ENCODE data around the gene SLX9.
"Not testable (repeated sequence)": the region's sequence is repeated elsewhere in the genome, so short reads cannot be mapped to it uniquely, and the experiment has no call there.

Gene SLX9

DNA sequence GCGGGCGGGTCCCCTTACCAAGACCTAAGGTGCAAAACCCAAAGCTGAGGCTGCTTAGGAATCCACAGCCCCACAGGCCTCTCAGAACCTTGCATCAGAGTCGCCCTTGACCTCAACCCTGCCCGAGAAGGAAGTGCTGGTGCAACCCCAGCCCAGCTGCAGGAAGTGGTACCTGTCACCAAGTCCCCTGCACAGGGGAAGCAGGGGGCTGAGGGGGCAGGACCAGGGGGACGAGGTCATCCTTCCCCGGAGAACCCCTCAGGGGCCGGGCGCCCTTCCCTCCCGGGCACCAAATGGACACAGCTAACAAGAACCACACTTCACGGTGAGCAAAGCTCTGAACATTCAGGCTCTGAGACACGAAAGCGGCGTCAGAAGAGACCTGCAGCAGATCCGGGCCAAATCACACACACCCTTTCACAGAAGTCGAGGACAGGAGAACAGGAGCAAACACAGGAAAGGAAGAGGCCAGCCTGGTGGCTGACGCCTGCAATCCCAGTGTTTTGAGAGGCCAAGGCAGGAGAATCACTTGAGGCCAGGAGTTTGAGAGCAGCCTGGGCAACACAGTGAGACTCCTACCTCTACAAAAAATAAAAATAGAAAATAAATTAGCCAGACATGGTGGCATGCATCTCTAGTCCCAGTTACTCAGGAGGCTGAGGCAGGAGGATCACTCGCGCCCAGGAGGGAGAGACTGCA is 25.5 kb upstream of the SLX9 start:
- in situ Hi-C loops (cut with HindIII; ENCODE audit: low sequenced_read_pairs) = no loop called here

DNA sequence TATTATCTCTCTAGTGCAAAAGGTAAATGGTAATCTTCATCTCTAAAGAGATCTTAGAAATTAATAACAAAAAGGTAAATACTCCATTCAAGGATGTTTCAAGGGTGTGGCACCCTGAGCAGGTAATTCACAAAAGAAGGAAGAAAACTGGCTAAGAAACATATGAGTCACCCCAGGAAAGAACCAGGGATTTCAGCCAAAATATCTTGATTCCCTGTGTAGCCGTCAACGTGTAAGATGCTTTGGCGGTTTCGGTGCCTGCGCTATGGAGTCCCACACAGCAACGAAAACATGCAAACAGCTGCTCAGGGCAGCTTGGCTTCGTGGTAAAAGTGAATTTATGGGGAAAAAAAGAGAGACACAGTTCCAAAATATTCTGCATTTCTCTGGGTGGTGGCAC is 22.9 kb upstream of the SLX9 start:
- in situ Hi-C loops (cut with HindIII; ENCODE audit: low sequenced_read_pairs) = no loop called here

DNA sequence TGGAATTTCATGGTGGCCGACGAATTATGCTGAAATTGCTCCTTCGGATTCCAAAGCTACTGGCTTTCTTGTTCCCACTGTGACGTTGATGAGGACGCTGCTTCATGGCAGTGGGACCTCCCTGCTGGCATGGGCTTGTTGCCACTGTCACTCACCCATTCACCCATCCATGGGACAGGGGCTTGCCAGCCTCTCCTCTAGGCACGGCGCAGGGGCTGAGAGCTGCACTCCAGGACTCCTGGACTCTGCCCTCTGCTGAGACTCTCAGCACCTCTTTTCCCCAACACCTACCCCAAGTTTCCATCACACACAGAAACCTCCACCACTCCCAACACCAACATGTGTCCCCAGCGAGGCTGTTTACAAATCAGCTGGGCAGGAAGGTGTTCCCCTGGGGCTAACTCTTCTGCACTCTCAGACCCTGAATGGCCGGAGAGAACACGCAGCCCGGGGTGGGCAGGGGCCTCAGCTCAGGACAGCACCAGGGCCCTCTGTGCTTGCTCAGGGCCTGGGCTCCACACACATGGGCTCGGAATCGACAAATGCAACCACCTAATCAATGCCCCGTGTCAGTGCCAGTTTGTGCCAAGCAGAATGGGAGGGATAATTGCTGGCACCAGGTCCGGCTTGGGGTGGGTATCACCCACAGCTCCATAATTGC is 22.3 kb upstream of the SLX9 start:
- in situ Hi-C loops (cut with HindIII; ENCODE audit: low sequenced_read_pairs) = no loop called here

DNA sequence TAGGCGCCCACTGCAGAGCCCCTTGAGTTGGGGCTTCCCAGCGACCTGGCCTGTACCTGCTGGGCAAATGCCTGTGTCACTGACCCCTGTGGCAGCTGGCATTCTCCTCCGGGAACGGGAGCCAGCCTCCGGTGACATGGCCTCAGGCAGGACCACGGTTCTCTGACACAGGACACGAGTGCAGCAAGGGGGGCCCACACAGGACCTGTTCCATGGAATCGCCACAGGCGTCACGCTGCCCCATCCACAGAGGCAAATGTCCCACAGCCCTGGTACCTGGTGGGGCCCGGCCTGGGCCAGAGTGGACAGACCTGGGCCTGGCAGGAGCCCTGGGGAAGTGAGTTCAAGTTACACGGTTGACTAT is 21.7 kb upstream of the SLX9 start:
- in situ Hi-C loops (cut with HindIII; ENCODE audit: low sequenced_read_pairs) = no loop called here

DNA sequence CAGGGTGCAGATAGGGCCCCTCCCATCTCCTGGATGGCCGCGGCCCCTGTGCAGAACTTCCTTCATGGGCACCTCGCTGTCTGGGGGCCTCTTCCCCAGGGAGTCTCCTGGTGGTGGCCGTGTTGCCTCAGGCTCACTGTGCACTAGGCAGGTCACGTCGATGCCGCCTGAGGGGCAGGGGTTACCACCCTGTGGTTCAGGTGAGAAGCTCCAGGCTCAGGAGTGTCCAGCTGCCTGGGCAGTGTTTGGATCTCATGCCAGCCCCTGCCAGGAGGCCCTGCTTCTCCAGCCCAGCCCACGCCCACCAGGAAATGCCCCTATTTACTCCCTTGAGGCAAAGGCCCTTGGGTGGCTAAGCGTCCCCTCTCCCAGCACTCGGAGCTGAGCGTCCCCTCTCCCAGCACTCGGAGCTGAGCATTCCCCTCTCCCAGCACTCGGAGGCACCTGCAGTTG is 21.2 kb upstream of the SLX9 start:
- in situ Hi-C loops (cut with HindIII; ENCODE audit: low sequenced_read_pairs) = no loop called here

DNA sequence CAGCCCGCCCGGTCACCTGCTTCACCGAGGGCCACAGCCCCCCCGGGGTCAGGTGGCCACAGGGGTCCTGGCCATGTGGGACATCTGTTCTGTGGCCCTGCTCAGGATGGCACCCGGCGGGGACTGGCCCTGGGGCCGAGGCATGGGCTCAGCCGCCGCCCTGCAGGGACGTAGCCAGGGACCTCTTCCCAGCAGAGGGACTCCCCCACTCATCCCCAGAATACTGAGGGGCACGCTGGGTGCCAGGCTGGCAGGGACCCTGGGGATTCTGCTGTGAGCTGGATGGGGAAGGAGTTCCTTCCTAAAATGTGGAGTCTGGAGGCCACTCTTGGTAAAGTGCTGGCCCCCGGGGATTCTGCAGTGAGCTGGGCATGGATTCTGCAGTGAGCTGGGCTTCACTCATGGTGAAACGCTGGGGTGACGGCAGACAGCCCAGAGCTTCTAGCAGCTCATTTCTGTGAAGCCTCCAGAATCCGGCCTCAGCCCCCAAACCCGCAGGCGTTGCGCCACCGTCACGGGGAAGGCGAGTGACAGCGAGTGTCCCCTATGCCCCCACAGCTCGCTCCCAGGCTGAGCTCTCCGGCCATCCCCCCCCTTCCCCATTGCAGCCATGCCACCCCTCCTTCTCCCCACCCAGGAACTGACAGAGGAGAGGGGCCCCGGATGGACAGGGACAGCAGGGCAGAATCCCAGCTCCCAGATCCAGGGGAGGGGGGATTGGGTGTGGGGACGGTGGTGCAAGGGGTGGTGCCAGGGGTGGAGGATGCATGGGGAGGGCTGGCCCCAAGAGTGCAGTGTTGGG is 20.5 kb upstream of the SLX9 start:
- in situ Hi-C loops (cut with HindIII; ENCODE audit: low sequenced_read_pairs) = no loop called here

DNA sequence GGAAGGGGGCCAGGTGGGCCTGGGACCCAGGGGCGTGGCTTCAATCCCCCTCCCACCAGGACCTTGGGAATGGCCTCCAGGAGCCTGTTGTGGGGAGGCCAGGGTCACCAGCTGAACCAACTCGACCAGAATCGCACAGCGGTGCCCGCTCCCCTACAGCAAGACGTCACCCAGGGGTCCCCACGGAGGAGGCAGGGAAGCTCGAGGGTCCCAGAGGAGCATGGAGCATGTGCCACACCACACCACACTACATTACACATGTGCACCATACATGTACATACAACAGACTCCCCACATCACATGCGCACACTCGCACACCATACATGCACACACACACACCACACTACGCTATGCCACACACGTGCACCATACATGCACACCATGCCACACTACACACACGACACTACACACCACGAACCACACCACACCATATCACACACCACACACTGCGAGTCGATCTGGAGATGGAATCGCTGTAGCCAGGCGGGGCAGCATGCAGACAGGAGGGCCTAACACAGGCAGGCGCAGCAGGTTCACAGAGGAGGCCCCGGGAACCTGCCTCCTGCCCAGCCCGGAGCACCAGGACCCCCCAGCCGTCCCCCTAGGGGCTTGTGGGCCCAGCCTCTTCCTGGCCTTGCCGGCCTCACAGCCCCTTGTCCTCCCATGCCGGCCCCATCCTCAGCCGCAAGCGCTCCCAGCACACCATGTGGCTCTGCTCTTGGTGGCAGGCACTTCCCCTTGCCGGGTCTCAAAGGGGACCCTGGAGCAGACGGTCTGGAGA is 19.7 kb upstream of the SLX9 start:
- in situ Hi-C loops (cut with HindIII; ENCODE audit: low sequenced_read_pairs) = no loop called here

DNA sequence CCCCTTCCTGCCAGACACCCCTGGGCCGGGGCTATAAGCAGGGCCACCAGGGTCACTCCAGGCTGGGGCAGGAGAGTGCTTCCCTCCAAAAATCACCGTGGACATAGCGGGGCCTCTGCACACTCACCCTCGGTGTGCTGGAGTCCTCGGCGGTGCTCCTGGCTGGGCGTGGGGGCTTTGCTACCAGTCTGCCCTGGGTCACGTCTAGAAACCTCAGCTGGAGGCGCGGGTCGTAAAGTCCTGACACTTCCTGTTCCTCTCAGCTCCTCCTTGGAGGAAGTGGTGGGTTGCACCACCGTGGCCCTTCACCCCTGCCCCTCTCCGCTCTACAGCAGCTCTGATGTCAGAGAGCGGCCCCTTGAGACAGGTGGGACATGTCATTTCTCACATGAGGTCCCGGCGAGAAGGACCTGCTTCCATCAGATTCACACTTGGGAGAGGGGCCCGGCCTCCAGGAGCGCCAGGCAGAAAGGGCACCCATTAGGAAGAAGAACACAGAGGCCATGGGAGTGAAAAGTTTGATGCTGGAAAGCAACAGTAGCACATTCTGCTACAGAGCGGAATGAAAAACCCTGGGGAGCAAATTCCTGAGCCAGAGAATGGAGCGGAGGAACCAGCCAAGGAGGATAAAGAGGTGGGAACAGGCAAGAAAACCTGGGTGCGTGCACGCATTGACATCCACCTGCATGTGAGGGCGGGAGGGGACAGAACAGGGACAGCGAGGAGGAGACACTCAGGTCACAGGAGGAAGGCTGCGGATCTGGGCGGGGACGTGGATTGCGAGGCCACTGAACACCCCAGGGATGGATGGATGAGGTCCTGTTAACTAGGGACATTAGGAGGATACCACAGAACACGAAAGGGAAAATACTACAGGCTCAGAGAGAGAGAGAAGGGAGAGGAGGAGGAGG is 18.9 kb upstream of the SLX9 start, which contains the start of gene ITGB2:
Gene ITGB2, minus strand, starts transcription at position 206 of the 911 bp plus-strand sequence. CDS start 10,117 bp downstream, outside the sequence.
- in situ Hi-C loops (cut with HindIII; ENCODE audit: low sequenced_read_pairs) = no loop called here

DNA sequence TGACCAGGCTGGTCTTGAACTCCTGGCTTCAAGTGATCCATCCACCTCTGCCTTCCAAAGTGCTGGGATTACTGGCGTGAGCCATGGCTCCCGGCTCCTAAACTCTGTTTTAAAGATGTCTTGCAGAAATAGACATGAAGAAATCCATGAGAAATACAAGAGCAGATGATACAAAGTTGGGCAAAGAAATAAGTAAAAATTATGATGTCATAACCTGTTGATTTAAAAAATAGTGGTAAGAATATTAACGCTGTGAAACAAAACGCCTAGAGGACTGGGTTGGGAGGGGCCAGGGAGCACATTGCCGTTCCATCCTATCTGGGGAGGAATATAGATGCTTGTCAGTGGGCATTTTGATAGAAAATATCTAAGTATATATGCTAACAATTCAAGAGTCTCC is 17.9 kb upstream of the SLX9 start:
- in situ Hi-C loops (cut with HindIII; ENCODE audit: low sequenced_read_pairs) = no loop called here

DNA sequence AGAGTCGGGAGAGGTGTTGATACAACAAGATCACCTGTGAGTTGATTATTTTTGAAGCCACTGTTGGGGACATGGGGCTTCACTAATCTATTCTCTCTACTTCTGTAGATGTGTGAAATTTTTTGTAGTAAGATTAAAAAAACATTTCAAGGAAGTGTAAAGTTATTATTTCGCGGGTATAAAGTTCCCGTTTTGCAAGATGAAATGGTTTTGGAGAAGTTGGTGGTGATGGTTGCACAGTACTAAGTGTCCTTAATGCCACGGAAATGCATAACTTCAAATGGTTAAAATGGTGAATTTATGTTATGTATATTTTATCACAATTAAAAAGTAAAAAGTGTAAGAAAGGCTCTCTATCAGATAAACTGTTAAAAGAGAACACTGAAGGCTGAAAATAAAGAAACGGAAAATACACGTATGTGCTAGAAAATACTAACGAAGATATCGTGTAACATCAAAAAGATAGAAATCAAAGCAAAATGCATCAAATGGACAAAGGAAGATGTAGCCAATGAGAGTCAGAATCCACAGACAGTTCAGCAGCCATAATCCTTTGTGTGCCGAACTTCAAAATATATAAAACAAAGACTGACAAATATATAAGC is 16.2 kb upstream of the SLX9 start:
- in situ Hi-C loops (cut with HindIII; ENCODE audit: low sequenced_read_pairs) = no loop called here

DNA sequence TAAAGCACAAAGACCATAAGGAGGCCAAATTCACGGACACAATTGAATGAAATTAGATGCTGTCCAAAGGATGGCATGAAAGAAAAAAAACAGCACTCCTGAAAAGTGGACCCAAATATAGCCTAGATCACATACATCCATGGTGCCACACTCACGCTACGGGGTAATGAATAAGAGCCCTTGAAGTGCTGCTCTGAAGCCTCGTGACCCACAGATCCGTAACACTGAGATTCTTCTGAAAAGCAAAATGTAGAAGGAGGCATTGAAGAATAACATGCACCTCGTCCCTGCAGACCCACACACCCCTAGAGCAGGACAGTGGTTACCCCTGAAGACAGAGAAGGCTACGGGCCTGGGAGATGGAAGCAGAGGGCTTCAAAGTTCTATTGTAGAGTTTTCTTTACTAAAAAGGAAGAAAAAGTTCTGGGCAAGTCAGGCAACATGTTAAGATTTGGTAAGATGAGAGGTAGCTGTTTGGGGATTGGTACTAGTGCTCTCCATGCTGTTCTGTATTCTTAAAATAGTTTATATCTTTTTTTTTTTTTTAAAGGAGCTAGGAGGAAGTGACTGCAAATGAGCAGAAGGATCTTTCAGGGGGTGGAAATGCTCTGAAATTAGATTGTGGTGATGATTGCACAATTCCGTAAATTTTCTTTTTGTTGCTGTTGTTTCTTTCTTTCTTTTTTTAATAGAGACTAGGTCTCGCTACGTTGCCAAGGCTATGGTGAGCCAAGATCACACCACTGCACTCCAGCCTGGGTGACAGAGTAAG is 15.0 kb upstream of the SLX9 start:
- in situ Hi-C loops (cut with HindIII; ENCODE audit: low sequenced_read_pairs) = no loop called here

DNA sequence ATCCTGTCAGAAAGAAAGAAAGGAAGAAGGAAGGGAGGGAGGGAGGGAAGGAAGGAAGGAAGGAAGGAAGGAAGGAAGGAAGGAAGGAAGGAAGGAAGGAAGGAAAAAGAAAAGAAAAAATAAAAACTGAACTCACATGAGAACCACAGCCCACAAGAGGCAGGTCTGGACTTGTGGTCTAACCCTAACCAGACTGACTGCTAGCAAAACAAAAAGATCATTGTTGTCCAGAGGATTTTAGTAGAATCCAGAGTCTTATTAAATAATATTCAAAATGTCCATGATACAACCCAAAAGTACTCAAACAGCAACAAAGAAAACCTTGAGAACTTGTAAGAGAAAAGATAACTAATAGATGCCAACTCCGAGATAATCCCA is 14.5 kb upstream of the SLX9 start:
- in situ Hi-C loops (cut with HindIII; ENCODE audit: low sequenced_read_pairs) = no loop called here

DNA sequence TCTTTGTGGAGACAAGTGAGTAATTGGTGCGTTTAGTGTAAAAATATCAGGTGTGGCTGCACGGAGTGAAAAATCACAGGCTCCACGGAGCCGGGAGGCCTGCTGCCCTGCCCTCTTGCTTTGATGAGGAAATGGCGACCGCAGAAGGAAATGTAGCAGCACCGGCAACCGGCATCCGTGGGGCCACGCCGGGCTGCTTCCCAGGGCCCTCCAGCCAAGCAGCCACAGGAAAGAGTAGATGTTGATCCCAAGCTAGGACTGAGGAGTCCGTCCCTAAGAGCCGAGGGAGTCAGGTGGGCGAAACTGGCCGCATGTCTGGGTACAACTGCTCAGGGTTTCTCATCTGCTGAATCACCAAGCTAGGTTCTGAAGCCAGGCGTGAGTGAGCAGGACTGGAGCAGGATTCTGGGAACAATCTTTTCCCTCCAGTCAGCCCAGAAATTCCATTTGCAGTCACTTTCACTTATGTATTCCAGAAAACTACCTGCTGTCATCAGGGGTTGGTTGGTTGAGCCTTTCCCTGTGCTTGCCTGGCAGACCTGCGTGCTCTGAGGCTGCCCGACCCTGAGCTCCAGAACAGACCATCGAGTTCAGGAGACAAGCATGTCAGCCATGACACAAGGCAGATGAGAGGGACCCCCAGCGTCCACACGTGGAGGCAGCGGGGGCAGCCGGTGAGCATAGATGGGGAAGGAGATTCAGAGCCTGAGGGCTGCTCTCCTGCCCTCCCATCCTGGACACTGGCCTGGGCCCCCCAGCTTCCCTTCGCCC is 13.3 kb upstream of the SLX9 start:
- in situ Hi-C loops (cut with HindIII; ENCODE audit: low sequenced_read_pairs) = no loop called here

DNA sequence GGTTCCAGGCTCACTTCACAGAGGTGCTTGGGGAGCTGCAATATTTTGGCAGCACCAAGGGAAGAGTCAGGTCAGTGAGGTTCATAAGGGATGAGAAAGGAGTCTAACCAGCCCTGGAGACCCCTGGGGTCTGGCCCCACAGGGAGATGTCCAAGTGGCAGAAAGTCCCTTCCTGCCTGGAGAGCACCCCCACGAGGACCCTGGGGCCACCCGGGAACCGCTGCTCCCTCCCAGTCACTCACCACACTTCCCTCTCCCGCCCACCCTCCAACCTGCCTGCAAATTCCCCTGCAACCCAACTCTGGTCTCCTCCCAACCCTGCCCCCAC is 12.6 kb upstream of the SLX9 start:
- in situ Hi-C loops (cut with HindIII; ENCODE audit: low sequenced_read_pairs) = no loop called here

DNA sequence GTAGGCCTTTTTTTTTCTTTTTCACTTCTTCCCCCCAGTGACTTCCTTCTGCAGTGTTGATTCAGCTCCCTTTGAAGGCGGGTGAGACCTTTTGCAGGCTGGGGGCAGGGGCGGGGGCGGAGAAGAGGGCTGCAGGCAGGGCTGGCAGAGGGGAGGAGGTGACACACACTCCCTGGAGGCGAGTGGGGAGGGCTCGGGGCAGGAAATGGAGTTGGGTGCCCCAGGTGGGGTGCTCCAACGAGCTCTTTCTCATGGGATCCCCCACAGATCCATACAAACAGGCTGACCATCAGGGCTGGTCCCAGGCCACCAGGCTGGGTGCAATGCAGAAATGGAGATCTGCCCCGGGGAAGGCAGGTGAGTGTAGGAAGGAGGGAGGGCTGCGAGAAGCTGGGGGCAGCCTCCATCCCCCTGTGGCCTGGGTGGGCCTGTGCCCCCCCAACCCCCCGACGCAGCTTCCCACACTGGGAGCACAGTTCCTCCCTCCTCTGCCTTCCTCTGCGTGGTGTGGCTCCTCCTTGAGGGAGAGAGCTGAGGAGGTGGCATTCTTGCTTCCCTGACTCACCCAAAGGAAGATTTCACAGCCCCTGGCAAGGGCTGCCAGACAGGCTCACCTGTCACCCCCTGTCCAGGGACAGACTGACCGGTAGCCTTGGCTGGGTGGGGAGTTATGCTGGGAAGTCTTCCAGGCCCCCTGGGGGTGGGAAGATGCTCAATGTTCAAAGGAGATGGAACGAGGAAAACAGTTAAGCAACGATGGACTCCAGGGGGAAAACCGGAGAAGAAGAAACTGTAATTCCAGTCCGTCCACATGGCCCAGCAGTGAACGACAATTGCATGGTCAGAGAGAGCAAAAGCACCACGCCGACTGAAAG is 12.0 kb upstream of the SLX9 start:
- in situ Hi-C loops (cut with HindIII; ENCODE audit: low sequenced_read_pairs) = no loop called here

DNA sequence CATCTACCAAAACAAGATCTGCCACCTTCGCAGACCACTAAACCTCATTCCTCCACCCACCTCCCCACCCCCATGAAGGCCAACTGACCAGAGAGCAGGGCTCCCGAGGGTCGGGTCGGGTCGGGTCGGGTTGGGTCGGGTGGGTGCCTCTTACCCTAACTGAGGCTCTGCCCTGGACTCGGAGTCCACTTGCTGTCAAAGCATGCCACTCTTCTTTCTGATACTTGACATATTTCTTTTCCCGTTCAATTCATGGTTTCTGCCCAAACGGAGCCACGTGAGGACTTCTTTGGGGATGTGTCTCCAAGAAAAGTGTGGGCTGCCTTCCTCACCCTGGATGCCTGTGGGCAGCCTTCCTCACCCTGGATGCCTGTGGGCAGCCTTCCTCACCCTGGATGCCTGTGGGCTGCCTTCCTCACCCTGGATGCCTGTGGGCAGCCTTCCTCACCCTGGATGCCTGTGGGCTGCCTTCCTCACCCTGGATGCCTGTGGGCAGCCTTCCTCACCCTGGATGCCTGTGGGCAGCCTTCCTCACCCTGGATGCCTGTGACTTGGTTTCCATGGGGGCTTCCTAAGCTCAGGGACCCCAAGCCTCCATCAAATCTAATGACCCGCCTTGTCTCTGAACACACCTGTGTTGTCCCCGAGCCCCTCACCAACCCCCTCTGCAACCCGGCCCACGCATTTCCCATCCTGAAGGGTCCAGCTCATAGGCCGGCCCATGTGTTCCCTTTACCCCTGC is 11.2 kb upstream of the SLX9 start:
- in situ Hi-C loops (cut with HindIII; ENCODE audit: low sequenced_read_pairs) = not testable (repeated sequence)

Measured in DLD1 (cell line).